Tibial artery (tissue), 4 donors: ENCODE data around the gene TRPV3.

Experiments used
- DNase-seq, 2 donors: peaks; one replicate each; pipeline ENCODE4 v3.0.0-alpha.2; 2019
- H3K27ac ChIP-seq, 2 donors: fragments of 200-600 bp; sonication (generic) in 1 of 2; 1 replicate in 1 of 2; 2 replicates in 1 of 2; pipeline ENCODE4 v1.5.1; 2018 to 2019; ENCODE audit warnings: mild to moderate bottlenecking in 1 of 2
- H3K27me3 ChIP-seq, 2 donors: fragments of 200-600 bp; sonication (generic) in 1 of 2; one replicate each; pipeline versions ENCODE4 v1.5.1 to v1.6.0; 2016 to 2019
- H3K36me3 ChIP-seq, 3 donors: fragments of 200-600 bp; sonication (generic) in 2 of 3; one replicate each; pipeline ENCODE4 v1.5.1; 2016 to 2019; ENCODE audit warnings: mild to moderate bottlenecking in 2 of 3
- H3K4me1 ChIP-seq, 4 donors: fragments of 200-600 bp; sonication (generic) in 2 of 4; 1 replicate in 3 of 4; 2 replicates in 1 of 4; pipeline ENCODE4 v1.5.1; 2016 to 2019
- H3K4me3 ChIP-seq, 2 donors: fragments of 200-600 bp; sonication (generic) in 1 of 2; 1 replicate in 1 of 2; 2 replicates in 1 of 2; pipeline ENCODE4 v1.5.1; 2018 to 2019; ENCODE audit warnings: mild to moderate bottlenecking in 2 of 2
- H3K9me3 ChIP-seq, 3 donors: fragments of 200-600 bp; sonication (generic) in 1 of 3; one replicate each; pipeline ENCODE4 v1.5.1; 2016 to 2019
- CTCF ChIP-seq, 2 experiments: fragments of 200-600 bp in 1 of 2; fragments of 450-650 bp in 1 of 2; IDR thresholded peaks; one replicate each; pipeline ENCODE4 v1.5.1; 2017 to 2019; ENCODE audit warnings: antibody characterized with exemption in 2 of 2, mild to moderate bottlenecking in 1 of 2, moderate library complexity in 1 of 2
- intact Hi-C: fragments of 100-400 bp; cut with DNase I; formaldehyde crosslinking; loops from one replicate; pipeline ENCODE4 v1.15.0; 2023; ENCODE audit warnings: low total_unique reads

TRPV3 gene

GRCh38 chr17:3497101-3497500 lies 60.5 kb downstream of the TRPV3 start:
- no peak overlapping the region for H3K4me3 ChIP-seq

GRCh38 chr17:3485481-3486068 lies 72.0 kb downstream of the TRPV3 start:
- intact Hi-C loops = no loop called here
- Histone ChIP-seq H3K9me3 (no peaks in the 10 kb centered on the region), H3K27me3 (no peaks in the 10 kb centered on the region), H3K36me3 (no peaks in the 10 kb centered on the region), H3K27ac (no peak overlapping the region), H3K4me1 (no peaks in the 10 kb centered on the region), H3K4me3 (no peak overlapping the region)
- DNase-seq = no peak
- no peak for TF ChIP-seq CTCF (IDR thresholded peaks at IDR 0.05)

More at GRCh38 chr17:3497101-3497500, 60.5 kb downstream of the TRPV3 start:
- intact Hi-C loops = no loop called here
- Histone ChIP-seq H3K4me1 (no peaks in the 10 kb centered on the region), H3K27me3 (no peaks in the 10 kb centered on the region), H3K27ac (no peak overlapping the region), H3K36me3 (no peaks in the 10 kb centered on the region), H3K9me3 (peaks cover 0 to 4% (median 0%) of the 10 kb centered on the region in 3 donors)
- no peak for TF ChIP-seq CTCF (IDR thresholded peaks at IDR 0.05)
- DNase-seq = no peak

- Histone ChIP-seq H3K4me3 (no peak overlapping the region), H3K27ac (no peak overlapping the region), H3K36me3 (no peaks in the 10 kb centered on the region), H3K9me3 (no peaks in the 10 kb centered on the region), H3K27me3 (no peaks in the 10 kb centered on the region), H3K4me1 (no peaks in the 10 kb centered on the region)
- no peak for DNase-seq
- TF ChIP-seq CTCF (IDR thresholded peaks at IDR 0.05) = no peak
- intact Hi-C loops = no loop called here
Observed at GRCh38 chr17:3482852-3483251, 74.8 kb downstream of the TRPV3 start.

- no peak overlapping the region for H3K27ac ChIP-seq
- H3K4me1 ChIP-seq = peaks cover 0 to 7% (median 0%) of the 10 kb centered on the region in 4 donors
- DNase-seq = no peak
- no peaks in the 10 kb centered on the region for H3K36me3 ChIP-seq
- no peaks in the 10 kb centered on the region for H3K9me3 ChIP-seq
- H3K4me3 ChIP-seq = no peak overlapping the region
- intact Hi-C loops = no loop called here
- no peak for TF ChIP-seq CTCF (IDR thresholded peaks at IDR 0.05)
- H3K27me3 ChIP-seq = no peaks in the 10 kb centered on the region
Observed at GRCh38 chr17:3479988-3480387, 77.6 kb downstream of the TRPV3 start.

GRCh38 chr17:3475812-3476610 lies 81.6 kb downstream of the TRPV3 start, which contains the start of gene ASPA:
TSS of gene ASPA (plus strand) at chr17:3475997. CDS start at chr17:3476160, 163 bp downstream.
- no peaks in the 10 kb centered on the region for H3K27me3 ChIP-seq
- no peaks in the 10 kb centered on the region for H3K36me3 ChIP-seq
- intact Hi-C loops = no loop called here
- no peaks in the 10 kb centered on the region for H3K9me3 ChIP-seq
- peaks cover 0 to 7% (median 0%) of the 10 kb centered on the region in 4 donors for H3K4me1 ChIP-seq
- TF ChIP-seq CTCF (IDR thresholded peaks at IDR 0.05) = no peak
- DNase-seq = no peak
- no peak within 1 kb of the TSS for H3K27ac ChIP-seq
- H3K4me3 ChIP-seq = peak within 1 kb of the TSS; percentile 24 to 38
